ENCODE data around the gene C1QTNF7. TPM values are rescaled to one million over a fixed set of nuclear protein-coding genes. Genes with fewer than 3 reads are reported as not detected.

The C1QTNF7 gene
- total and polyA plus RNA-seq, 2 of the 13 experiments (the other 11 are each of a cell fraction or from before 2014, with no cell fraction given), result not detected

DNA sequence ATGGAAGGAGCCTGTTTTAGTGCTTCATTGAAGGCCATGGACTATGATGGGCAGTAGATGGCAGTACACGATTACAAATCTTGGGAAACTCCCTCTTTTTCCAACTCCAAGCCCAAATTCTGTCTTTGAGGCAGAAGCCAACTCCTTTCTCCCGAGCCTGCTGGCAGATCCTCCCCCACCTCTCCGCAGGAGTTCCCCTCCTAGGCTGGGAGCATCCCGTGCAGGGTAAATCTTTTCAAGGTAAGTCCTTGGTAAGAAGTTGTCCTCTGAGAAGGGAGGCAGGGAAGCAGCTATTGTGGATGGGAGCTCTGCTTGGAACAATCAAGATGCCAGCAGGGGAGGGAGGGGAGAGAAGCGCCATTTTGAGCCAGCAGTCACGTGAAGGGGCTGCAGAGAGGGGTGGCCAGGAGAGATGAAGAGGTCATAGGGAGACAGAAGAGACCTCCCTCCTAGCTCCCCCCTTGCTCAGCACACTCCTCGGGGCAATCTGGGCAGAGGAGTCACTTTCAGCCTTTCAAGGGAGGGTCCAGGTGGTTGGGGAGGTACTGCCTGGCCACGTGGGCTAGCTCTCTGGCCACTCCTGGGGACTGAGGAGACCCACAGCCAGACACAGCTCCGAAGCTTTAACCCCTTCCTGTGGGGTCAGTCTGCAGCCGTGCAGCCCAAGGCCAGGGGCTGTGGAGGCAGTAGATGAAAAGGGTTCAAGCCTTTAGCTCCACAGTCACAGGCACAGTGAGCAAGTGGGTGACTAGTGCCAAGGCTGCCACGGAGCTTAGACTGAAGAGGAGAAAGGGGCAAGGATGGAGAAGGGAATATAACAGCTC lies 51.5 kb downstream of the C1QTNF7 start (continued):
- TF ChIP-seq, protein P1, sequence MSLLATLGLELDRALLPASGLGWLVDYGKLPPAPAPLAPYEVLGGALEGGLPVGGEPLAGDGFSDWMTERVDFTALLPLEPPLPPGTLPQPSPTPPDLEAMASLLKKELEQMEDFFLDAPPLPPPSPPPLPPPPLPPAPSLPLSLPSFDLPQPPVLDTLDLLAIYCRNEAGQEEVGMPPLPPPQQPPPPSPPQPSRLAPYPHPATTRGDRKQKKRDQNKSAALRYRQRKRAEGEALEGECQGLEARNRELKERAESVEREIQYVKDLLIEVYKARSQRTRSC (CRISPR knock-in tag; IDR thresholded peaks at IDR 0.05; ENCODE audit: low read depth), result no peak
- TF ChIP-seq NFIC (IDR thresholded peaks at IDR 0.05; ENCODE audit: low read length) (no peak), ZNF703 (CRISPR knock-in tag; IDR thresholded peaks at IDR 0.05; ENCODE audit: borderline replicate concordance) (no peak), BRCA1 (CRISPR knock-in tag; IDR thresholded peaks at IDR 0.05) (0 out of 2 replicates have a peak, but pooled peaks have one; percentile 46), ZFP41 (CRISPR knock-in tag; IDR thresholded peaks at IDR 0.05; ENCODE audit: borderline replicate concordance) (no peak), CC2D1A (CRISPR knock-in tag; IDR thresholded peaks at IDR 0.05) (no peak), REXO4 (CRISPR knock-in tag; IDR thresholded peaks at IDR 0.05; ENCODE audit: borderline replicate concordance) (no peak), RELA (CRISPR knock-in tag; IDR thresholded peaks at IDR 0.05) (no peak), ZNF432 (CRISPR knock-in tag; IDR thresholded peaks at IDR 0.05; ENCODE audit: borderline replicate concordance) (no peak), SMARCE1 (IDR thresholded peaks at IDR 0.05; ENCODE audit: borderline replicate concordance) (no peak), ZFP90 (CRISPR knock-in tag; IDR thresholded peaks at IDR 0.05; ENCODE audit: borderline replicate concordance) (no peak), ZNF224 (CRISPR knock-in tag; IDR thresholded peaks at IDR 0.05) (no peak), RFXANK (CRISPR knock-in tag; IDR thresholded peaks at IDR 0.05) (no peak), ZNF264 (CRISPR knock-in tag; IDR thresholded peaks at IDR 0.05) (no peak), CAMTA2 (CRISPR knock-in tag; IDR thresholded peaks at IDR 0.05; ENCODE audit: borderline replicate concordance) (no peak), KDM1A (CRISPR knock-in tag; IDR thresholded peaks at IDR 0.05) (no peak), RFX5 (IDR thresholded peaks at IDR 0.05; ENCODE audit: low read depth, low read length) (no peak), RBFOX2 (IDR thresholded peaks at IDR 0.05; ENCODE audit: low read depth, low read length) (no peak), TBX2 (CRISPR knock-in tag; IDR thresholded peaks at IDR 0.05; ENCODE audit: borderline replicate concordance) (no peak), ZNF24 (IDR thresholded peaks at IDR 0.05) (no peak), ZFP82 (CRISPR knock-in tag; IDR thresholded peaks at IDR 0.05; ENCODE audit: borderline replicate concordance) (no peak)
- TF ChIP-seq, protein P2, sequence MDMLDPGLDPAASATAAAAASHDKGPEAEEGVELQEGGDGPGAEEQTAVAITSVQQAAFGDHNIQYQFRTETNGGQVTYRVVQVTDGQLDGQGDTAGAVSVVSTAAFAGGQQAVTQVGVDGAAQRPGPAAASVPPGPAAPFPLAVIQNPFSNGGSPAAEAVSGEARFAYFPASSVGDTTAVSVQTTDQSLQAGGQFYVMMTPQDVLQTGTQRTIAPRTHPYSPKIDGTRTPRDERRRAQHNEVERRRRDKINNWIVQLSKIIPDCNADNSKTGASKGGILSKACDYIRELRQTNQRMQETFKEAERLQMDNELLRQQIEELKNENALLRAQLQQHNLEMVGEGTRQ (IDR thresholded peaks at IDR 0.05; ENCODE audit: low read depth, low read length), result peak; percentile 91
- TF ChIP-seq, protein P2 (CRISPR knock-in tag; IDR thresholded peaks at IDR 0.05; ENCODE audit: borderline replicate concordance), result peak; percentile 97; the same call in 1 of the 2 replicates
- TF ChIP-seq, protein P3, sequence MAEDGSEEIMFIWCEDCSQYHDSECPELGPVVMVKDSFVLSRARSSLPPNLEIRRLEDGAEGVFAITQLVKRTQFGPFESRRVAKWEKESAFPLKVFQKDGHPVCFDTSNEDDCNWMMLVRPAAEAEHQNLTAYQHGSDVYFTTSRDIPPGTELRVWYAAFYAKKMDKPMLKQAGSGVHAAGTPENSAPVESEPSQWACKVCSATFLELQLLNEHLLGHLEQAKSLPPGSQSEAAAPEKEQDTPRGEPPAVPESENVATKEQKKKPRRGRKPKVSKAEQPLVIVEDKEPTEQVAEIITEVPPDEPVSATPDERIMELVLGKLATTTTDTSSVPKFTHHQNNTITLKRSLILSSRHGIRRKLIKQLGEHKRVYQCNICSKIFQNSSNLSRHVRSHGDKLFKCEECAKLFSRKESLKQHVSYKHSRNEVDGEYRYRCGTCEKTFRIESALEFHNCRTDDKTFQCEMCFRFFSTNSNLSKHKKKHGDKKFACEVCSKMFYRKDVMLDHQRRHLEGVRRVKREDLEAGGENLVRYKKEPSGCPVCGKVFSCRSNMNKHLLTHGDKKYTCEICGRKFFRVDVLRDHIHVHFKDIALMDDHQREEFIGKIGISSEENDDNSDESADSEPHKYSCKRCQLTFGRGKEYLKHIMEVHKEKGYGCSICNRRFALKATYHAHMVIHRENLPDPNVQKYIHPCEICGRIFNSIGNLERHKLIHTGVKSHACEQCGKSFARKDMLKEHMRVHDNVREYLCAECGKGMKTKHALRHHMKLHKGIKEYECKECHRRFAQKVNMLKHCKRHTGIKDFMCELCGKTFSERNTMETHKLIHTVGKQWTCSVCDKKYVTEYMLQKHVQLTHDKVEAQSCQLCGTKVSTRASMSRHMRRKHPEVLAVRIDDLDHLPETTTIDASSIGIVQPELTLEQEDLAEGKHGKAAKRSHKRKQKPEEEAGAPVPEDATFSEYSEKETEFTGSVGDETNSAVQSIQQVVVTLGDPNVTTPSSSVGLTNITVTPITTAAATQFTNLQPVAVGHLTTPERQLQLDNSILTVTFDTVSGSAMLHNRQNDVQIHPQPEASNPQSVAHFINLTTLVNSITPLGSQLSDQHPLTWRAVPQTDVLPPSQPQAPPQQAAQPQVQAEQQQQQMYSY (CRISPR knock-in tag; IDR thresholded peaks at IDR 0.05), result no peak
- TF ChIP-seq, protein P4, sequence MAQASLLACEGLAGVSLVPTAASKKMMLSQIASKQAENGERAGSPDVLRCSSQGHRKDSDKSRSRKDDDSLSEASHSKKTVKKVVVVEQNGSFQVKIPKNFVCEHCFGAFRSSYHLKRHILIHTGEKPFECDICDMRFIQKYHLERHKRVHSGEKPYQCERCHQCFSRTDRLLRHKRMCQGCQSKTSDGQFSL (CRISPR knock-in tag; IDR thresholded peaks at IDR 0.05), result 0 out of 2 replicates have a peak, but pooled peaks have one; percentile 57
